IMR-90 (cell line): Measurements from ENCODE around the gene MRPS35. TPM values are rescaled to one million over a fixed set of nuclear protein-coding genes. Genes with fewer than 3 reads are reported as not detected.

Source experiments
- ATAC-seq: fragments of 200-7000 bp; cut with Tn5 transposase; 2 replicates; pipeline ENCODE4 v1.9.1; 2020; ENCODE audit warnings: low read depth, mild to moderate bottlenecking, moderate library complexity
- BruUV-seq: library from RNA; stranded (reverse); fragments of 400-500 nt; replicated peaks from 2 replicates; lab custom pipeline; 2021; lab: Mats Ljungman, UMichigan
- CTCF ChIA-PET: fragments of 300-600 bp; formaldehyde crosslinking; extraction: SDS; loops from one replicate; lab custom pipeline; 2021; ENCODE audit warnings: antibody characterized with exemption; lab: Yijun Ruan, JAX
- POLR2A ChIA-PET: fragments of 300-600 bp; sonication (Branson Sonifier 250); formaldehyde crosslinking; loops from one replicate; lab custom pipeline; 2022; ENCODE audit warnings: antibody characterized with exemption; ENCODE audit not compliant: unreplicated experiment; lab: Charles Lee
- DNase-seq: peaks from one replicate; pipeline ENCODE4 v3.0.0; 2013
- H2AFZ ChIP-seq: replicated peaks from 2 replicates; pipeline ENCODE3; 2013; ENCODE audit warnings: low read length, mild to moderate bottlenecking; ENCODE audit not compliant: poor library complexity
- H2AK5ac ChIP-seq: 2 replicates; pipeline ENCODE4 v1.6.1; 2013; ENCODE audit warnings: low read depth, low read length, inconsistent platforms
- H2AK9ac ChIP-seq: replicated peaks from 2 replicates; pipeline ENCODE3; 2013; ENCODE audit warnings: mild to moderate bottlenecking, low read depth, low read length, moderate library complexity; ENCODE audit not compliant: poor library complexity
- H2BK120ac ChIP-seq: 2 replicates; pipeline ENCODE4 v1.6.1; 2013; ENCODE audit warnings: low read depth, low read length, inconsistent platforms
- H2BK15ac ChIP-seq: 3 replicates; pipeline ENCODE4 v1.6.1; 2013; ENCODE audit warnings: low read depth, low read length, inconsistent platforms
- H2BK20ac ChIP-seq: 2 replicates; pipeline ENCODE4 v1.6.1; 2013; ENCODE audit warnings: low read depth, mild to moderate bottlenecking, inconsistent platforms, low read length, moderate library complexity
- H2BK5ac ChIP-seq: 2 replicates; pipeline ENCODE4 v1.6.1; 2013; ENCODE audit warnings: mild to moderate bottlenecking, low read depth, low read length, inconsistent platforms; ENCODE audit not compliant: poor library complexity, severe bottlenecking
- H3K14ac ChIP-seq: replicated peaks from 2 replicates; pipeline ENCODE4 v1.6.1; 2013; ENCODE audit warnings: low read depth, low read length, inconsistent platforms
- H3K18ac ChIP-seq: 2 replicates; pipeline ENCODE4 v1.6.1; 2013; ENCODE audit warnings: low read depth, low read length, control low read depth
- H3K23ac ChIP-seq: 2 replicates; pipeline ENCODE4 v1.6.1; 2013; ENCODE audit warnings: low read depth, low read length, inconsistent platforms
- H3K27ac ChIP-seq: 2 replicates; pipeline ENCODE4 v1.5.1; 2013; ENCODE audit warnings: mild to moderate bottlenecking, control low read depth, low read length; ENCODE audit not compliant: insufficient read depth
- H3K27me3 ChIP-seq: 2 replicates; pipeline ENCODE4 v1.6.1; 2013; ENCODE audit warnings: low read length; ENCODE audit not compliant: control insufficient read depth, insufficient read depth
- H3K36me3 ChIP-seq: 2 replicates; pipeline ENCODE4 v1.6.1; 2013; ENCODE audit warnings: low read length, mixed read lengths; ENCODE audit not compliant: control insufficient read depth, insufficient read depth
- H3K4ac ChIP-seq: 2 replicates; pipeline ENCODE4 v1.6.1; 2013; ENCODE audit warnings: low read depth, low read length, inconsistent platforms
- H3K4me1 ChIP-seq: 2 replicates; pipeline ENCODE4 v1.6.1; 2013; ENCODE audit warnings: low read length, mixed read lengths; ENCODE audit not compliant: control insufficient read depth, insufficient read depth
- H3K4me2 ChIP-seq: 2 replicates; pipeline ENCODE4 v1.6.1; 2013; ENCODE audit warnings: low read depth, mild to moderate bottlenecking, control low read depth, low read length, moderate library complexity
- H3K4me3 ChIP-seq: 2 replicates; pipeline ENCODE4 v1.5.1; 2013; ENCODE audit warnings: low read depth, mild to moderate bottlenecking, control low read depth, low read length, moderate library complexity; ENCODE audit not compliant: insufficient read depth
- H3K56ac ChIP-seq: 2 replicates; pipeline ENCODE4 v1.6.1; 2013; ENCODE audit warnings: low read length, inconsistent platforms; ENCODE audit not compliant: insufficient read depth; ENCODE audit errors: extremely low read depth
- H3K79me1 ChIP-seq, 2 experiments: 2 replicates each; pipeline ENCODE4 v1.6.1; 2013; ENCODE audit warnings: low read length in 2 of 2, inconsistent platforms in 1 of 2, low read depth in 1 of 2
- H3K9ac ChIP-seq: 2 replicates; pipeline ENCODE4 v1.6.1; 2013; ENCODE audit warnings: low read depth, low read length, control low read depth
- H3K9me1 ChIP-seq: 2 replicates; pipeline ENCODE4 v1.6.1; 2013; ENCODE audit warnings: low read length, inconsistent platforms; ENCODE audit not compliant: insufficient read depth
- H3K9me3 ChIP-seq: 2 replicates; pipeline ENCODE4 v1.6.1; 2013; ENCODE audit warnings: low read length; ENCODE audit not compliant: control insufficient read depth, insufficient read depth
- H4K20me1 ChIP-seq: 2 replicates; pipeline ENCODE4 v1.6.1; 2013; ENCODE audit warnings: low read length, inconsistent platforms; ENCODE audit not compliant: insufficient read depth
- H4K5ac ChIP-seq: 2 replicates; pipeline ENCODE4 v1.6.1; 2013; ENCODE audit warnings: mild to moderate bottlenecking, low read depth, low read length, control low read depth
- H4K8ac ChIP-seq, 2 experiments: 2 replicates each; pipeline ENCODE4 v1.6.1; 2013; ENCODE audit warnings: low read depth in 2 of 2, low read length in 2 of 2, control low read depth in 1 of 2, inconsistent platforms in 1 of 2
- H4K91ac ChIP-seq: 2 replicates; pipeline ENCODE4 v1.6.1; 2013; ENCODE audit warnings: low read depth, low read length, inconsistent platforms; ENCODE audit not compliant: insufficient read depth
- BHLHE40 ChIP-seq: fragments of 150-350 bp; IDR thresholded peaks from 2 replicates; pipeline ENCODE4 v1.6.1; 2016; ENCODE audit warnings: mild to moderate bottlenecking, low read depth, low read length
- CEBPB ChIP-seq: IDR thresholded peaks from 2 replicates; pipeline ENCODE4 v1.6.1; 2012; ENCODE audit warnings: low read depth, low read length, improper control_type of control experiment
- CHD1 ChIP-seq: IDR thresholded peaks from 2 replicates; pipeline ENCODE4 v1.6.1; 2012; ENCODE audit warnings: low read depth, low read length, improper control_type of control experiment
- FOS ChIP-seq: fragments of 150-350 bp; IDR thresholded peaks from 2 replicates; pipeline ENCODE4 v1.6.1; 2016; ENCODE audit warnings: low read depth, low read length
- MXI1 ChIP-seq: IDR thresholded peaks from 2 replicates; pipeline ENCODE4 v1.6.1; 2012; ENCODE audit warnings: low read depth, mild to moderate bottlenecking, low read length, moderate library complexity, borderline replicate concordance
- NFE2L2 ChIP-seq: fragments of 150-350 bp; IDR thresholded peaks from 2 replicates; pipeline ENCODE4 v1.6.1; 2016; ENCODE audit warnings: low read depth, mild to moderate bottlenecking, low read length
- RAD21 ChIP-seq: IDR thresholded peaks from 2 replicates; pipeline ENCODE4 v1.6.1; 2012; ENCODE audit warnings: low read length, improper control_type of control experiment
- RCOR1 ChIP-seq: IDR thresholded peaks from 2 replicates; pipeline ENCODE4 v1.6.1; 2012; ENCODE audit warnings: mild to moderate bottlenecking, low read length, improper control_type of control experiment; ENCODE audit not compliant: insufficient replicate concordance
- SMC3 ChIP-seq: fragments of 150-350 bp; IDR thresholded peaks from 2 replicates; pipeline ENCODE4 v1.6.1; 2016; ENCODE audit warnings: low read depth, mild to moderate bottlenecking, antibody characterized with exemption, low read length, moderate library complexity
- WGBS, 2 experiments: methylation state at CpG; one replicate each; pipeline versions ENCODE4 v1.1.5 to v1.1.7; 2013; ENCODE audit warnings: missing lambda C conversion rate in 2 of 2; ENCODE audit not compliant: insufficient read length in 1 of 2; ENCODE audit errors: extremely low coverage in 2 of 2; 5-methylcytosine and 5-hydroxymethylcytosine counted together
- dilution Hi-C: fragments of 300-500 bp; cut with HindIII; formaldehyde crosslinking; loops from one replicate; pipeline ENCODE4 v1.14.3; 2018; ENCODE audit warnings: low sequenced_read_pairs; ENCODE audit not compliant: unreplicated experiment
- in situ Hi-C: fragments of 300-500 bp; cut with MboI; formaldehyde crosslinking; loops from 3 replicates; pipeline ENCODE4 v1.14.3; 2019; ENCODE audit warnings: low sequenced_read_pairs, inconsistent platforms, mixed read lengths
- intact Hi-C: fragments of 100-400 bp; cut with micrococcal nuclease; formaldehyde crosslinking; loops from 2 replicates; pipeline ENCODE4 v1.10.0; 2022
- polyA plus RNA-seq, 3 experiments: library from polyadenylated mRNA; depleted of rRNA; stranded (reverse); fragments of >200 nt; gene quantifications; 2 replicates each; pipeline ENCODE4 v1.2.3, GENCODE V29; 2012; ENCODE audit warnings: low replicate concordance in 1 of 3
- total RNA-seq: library from RNA; depleted of rRNA; stranded (reverse); fragments of >200 nt; gene quantifications from 2 replicates; pipeline ENCODE4 v1.2.3, GENCODE V29; 2012
- TF ChIP-seq, protein P1 (sequence below): fragments of 150-350 bp; IDR thresholded peaks from 2 replicates; pipeline ENCODE4 v1.6.1; 2017; ENCODE audit warnings: mild to moderate bottlenecking, antibody characterized with exemption, low read length, low read depth
- TF ChIP-seq, protein P2 (sequence below): conservative IDR thresholded peaks from 2 replicates; pipeline ENCODE4 v1.5.1; 2012; ENCODE audit warnings: mild to moderate bottlenecking, low read depth, low read length, improper control_type of control experiment

The MRPS35 gene
- total and polyA plus RNA-seq, 2 of the 4 experiments (the other 2 are of a cell fraction): 27.4 to 40.1 TPM

DNA sequence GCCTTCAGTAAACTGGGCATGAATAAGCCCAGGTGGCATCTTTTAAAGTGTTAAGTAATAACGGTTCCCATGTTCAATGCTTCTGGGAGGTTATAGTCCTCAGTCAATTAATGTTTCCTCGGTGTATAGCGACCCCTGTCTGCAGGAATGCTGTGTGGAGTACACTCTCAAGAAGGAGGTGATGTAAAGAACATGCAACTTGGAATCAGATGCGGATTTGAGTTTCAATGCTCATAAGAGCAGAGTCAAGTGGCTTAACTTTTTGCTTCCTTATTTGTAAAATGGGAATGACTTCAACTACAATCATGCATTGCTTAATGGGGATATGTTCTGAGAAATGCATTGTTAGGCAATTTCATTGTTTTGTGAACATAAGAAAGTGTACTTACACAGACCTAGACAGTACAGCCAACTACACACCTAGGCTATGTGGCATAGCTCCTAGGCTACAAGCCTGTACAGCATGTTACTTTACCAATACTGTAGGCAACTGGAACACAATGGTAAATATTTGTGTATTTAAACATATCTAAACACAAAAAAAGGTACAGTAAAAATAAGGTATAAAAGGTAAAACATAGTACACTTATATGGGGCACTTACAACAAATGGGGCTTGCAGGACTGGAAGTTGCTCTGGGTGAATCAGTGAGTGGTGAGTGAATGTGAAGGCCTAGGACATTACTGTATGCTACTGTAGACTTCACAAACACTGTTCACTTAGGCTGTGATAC is 6.7 kb upstream of the MRPS35 start:
- H3K23ac ChIP-seq: 0 out of 2 replicates have a peak overlapping the region, but pooled peaks have one; percentile 41
- H4K8ac ChIP-seq: peak overlapping the region in 1 of 2 experiments; percentile 62; a peak in 1 of 4 replicates
- H2AFZ ChIP-seq: no peak overlapping the region
- no peaks in the 10 kb centered on the region for H3K79me1 ChIP-seq
- H3K9me3 ChIP-seq: no peaks in the 10 kb centered on the region
- H3K14ac ChIP-seq: 0 out of 2 replicates have a peak overlapping the region, but pooled peaks have one; percentile 20
- no TSS peak for BruUV-seq
- ChIA-PET CTCF (no interaction called here), POLR2A (no interaction called here)
- no peak overlapping the region for H3K4me2 ChIP-seq
- H4K5ac ChIP-seq: no peak overlapping the region
- peak overlapping the region; percentile 61; the same call in 1 of the 2 replicates for H2BK20ac ChIP-seq
- no peak overlapping the region for H3K18ac ChIP-seq
- no peak overlapping the region for H2BK15ac ChIP-seq
- H3K27ac ChIP-seq: no peak overlapping the region
- 0% methylated on average over 3 of the region's 4 CpGs; no CpG with 5 or more reads in 1 of the 2 experiments for WGBS, 2 experiments
- H3K9me1 ChIP-seq: no peaks in the 10 kb centered on the region
- no peak overlapping the region for H3K4me3 ChIP-seq
- no peak overlapping the region for H2BK5ac ChIP-seq
- no peak overlapping the region for H3K56ac ChIP-seq
- ATAC-seq: peak; percentile 96
- peak overlapping the region; percentile 66; the same call in 1 of the 2 replicates for H3K4ac ChIP-seq
- intact Hi-C loops (loop anchor here (2.0 kb wide), 1 partner anchor 385 kb away; no protein-coding TSS in a partner anchor), dilution Hi-C loops (no loop called here), in situ Hi-C loops (no loop called here)
- TF ChIP-seq, protein P1, sequence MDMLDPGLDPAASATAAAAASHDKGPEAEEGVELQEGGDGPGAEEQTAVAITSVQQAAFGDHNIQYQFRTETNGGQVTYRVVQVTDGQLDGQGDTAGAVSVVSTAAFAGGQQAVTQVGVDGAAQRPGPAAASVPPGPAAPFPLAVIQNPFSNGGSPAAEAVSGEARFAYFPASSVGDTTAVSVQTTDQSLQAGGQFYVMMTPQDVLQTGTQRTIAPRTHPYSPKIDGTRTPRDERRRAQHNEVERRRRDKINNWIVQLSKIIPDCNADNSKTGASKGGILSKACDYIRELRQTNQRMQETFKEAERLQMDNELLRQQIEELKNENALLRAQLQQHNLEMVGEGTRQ: no peak
- TF ChIP-seq CEBPB: peak; percentile 81; the same call in 1 of the 2 replicates
- TF ChIP-seq CHD1: no peak
- peak; percentile 73 for TF ChIP-seq RAD21
- peak; percentile 38; the same call in 1 of the 2 replicates for TF ChIP-seq SMC3
- no peak for TF ChIP-seq FOS
- no peak for TF ChIP-seq NFE2L2
- TF ChIP-seq, protein P2, sequence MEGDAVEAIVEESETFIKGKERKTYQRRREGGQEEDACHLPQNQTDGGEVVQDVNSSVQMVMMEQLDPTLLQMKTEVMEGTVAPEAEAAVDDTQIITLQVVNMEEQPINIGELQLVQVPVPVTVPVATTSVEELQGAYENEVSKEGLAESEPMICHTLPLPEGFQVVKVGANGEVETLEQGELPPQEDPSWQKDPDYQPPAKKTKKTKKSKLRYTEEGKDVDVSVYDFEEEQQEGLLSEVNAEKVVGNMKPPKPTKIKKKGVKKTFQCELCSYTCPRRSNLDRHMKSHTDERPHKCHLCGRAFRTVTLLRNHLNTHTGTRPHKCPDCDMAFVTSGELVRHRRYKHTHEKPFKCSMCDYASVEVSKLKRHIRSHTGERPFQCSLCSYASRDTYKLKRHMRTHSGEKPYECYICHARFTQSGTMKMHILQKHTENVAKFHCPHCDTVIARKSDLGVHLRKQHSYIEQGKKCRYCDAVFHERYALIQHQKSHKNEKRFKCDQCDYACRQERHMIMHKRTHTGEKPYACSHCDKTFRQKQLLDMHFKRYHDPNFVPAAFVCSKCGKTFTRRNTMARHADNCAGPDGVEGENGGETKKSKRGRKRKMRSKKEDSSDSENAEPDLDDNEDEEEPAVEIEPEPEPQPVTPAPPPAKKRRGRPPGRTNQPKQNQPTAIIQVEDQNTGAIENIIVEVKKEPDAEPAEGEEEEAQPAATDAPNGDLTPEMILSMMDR: peak; percentile 85
- TF ChIP-seq MXI1: no peak
- TF ChIP-seq BHLHE40: no peak
- TF ChIP-seq RCOR1: no peak
- no peaks in the 10 kb centered on the region for H3K27me3 ChIP-seq
- H2AK5ac ChIP-seq: peak overlapping the region; percentile 70; the same call in 1 of the 2 replicates
- H3K9ac ChIP-seq: no peak overlapping the region
- no peaks in the 10 kb centered on the region for H4K20me1 ChIP-seq
- H3K4me1 ChIP-seq: no peaks in the 10 kb centered on the region
- H4K91ac ChIP-seq: peak overlapping the region; percentile 36; the same call in 1 of the 2 replicates
- no peaks in the 10 kb centered on the region for H3K36me3 ChIP-seq
- no peak overlapping the region for H2AK9ac ChIP-seq
- peak overlapping the region; percentile 77; the same call in 1 of the 2 replicates for H2BK120ac ChIP-seq
- DNase-seq: peak; percentile 89
